Suprapubic skin (tissue), 4 donors: ENCODE measurements around the gene PSMD14. TPM values are rescaled to one million over a fixed set of nuclear protein-coding genes. Genes with fewer than 3 reads are reported as not detected.

ENCODE experiments used
- DNase-seq, 2 donors: peaks; one replicate each; pipeline ENCODE4 v3.0.0-alpha.2; 2019; ENCODE audit warnings: low spot score in 2 of 2
- H3K27ac ChIP-seq: fragments of 200-600 bp; sonication (generic); one replicate; pipeline ENCODE4 v1.5.1; 2019
- H3K27me3 ChIP-seq: fragments of 200-600 bp; sonication (generic); one replicate; pipeline ENCODE4 v1.5.1; 2019
- H3K36me3 ChIP-seq: fragments of 200-600 bp; sonication (generic); one replicate; pipeline ENCODE4 v1.5.1; 2019
- H3K4me1 ChIP-seq: fragments of 200-600 bp; sonication (generic); one replicate; pipeline ENCODE4 v1.5.1; 2019
- H3K4me3 ChIP-seq: fragments of 200-600 bp; sonication (generic); one replicate; pipeline ENCODE4 v1.5.1; 2019; ENCODE audit warnings: mild to moderate bottlenecking
- H3K9me3 ChIP-seq: fragments of 200-600 bp; sonication (generic); one replicate; pipeline ENCODE4 v1.5.1; 2019
- CTCF ChIP-seq, 2 donors: fragments of 200-600 bp in 1 of 2; fragments of 450-650 bp in 1 of 2; sonication (generic) in 1 of 2; IDR thresholded peaks; one replicate each; pipeline ENCODE4 v1.5.1; 2016 to 2019; ENCODE audit warnings: antibody characterized with exemption in 2 of 2, mild to moderate bottlenecking in 1 of 2, moderate library complexity in 1 of 2
- EP300 ChIP-seq: sonication (generic); formaldehyde crosslinking; IDR thresholded peaks from one replicate; pipeline ENCODE4 v1.6.1; 2017; ENCODE audit warnings: antibody characterized with exemption
- POLR2A ChIP-seq, 2 donors: fragments of 450-650 bp; IDR thresholded peaks; one replicate each; pipeline ENCODE4 v1.6.1; 2017; ENCODE audit warnings: antibody characterized with exemption in 2 of 2, mild to moderate bottlenecking in 2 of 2, moderate library complexity in 2 of 2
- POLR2AphosphoS5 ChIP-seq, 3 donors: sonication (generic); formaldehyde crosslinking; IDR thresholded peaks; one replicate each; pipeline ENCODE4 v1.6.1; 2017; ENCODE audit warnings: antibody characterized with exemption in 3 of 3
- WGBS: methylation state at CpG from one replicate; pipeline ENCODE4 v1.1.5; 2018; 5-methylcytosine and 5-hydroxymethylcytosine counted together
- total RNA-seq, 4 donors: library from RNA; depleted of rRNA; stranded (reverse); fragments of >200 nt; gene quantifications; one replicate each; pipeline ENCODE4 v1.1.0, GENCODE V29; 2016

Gene PSMD14
- total RNA-seq, 4 donors from 2014 or later, result 21.1 to 51.0 (median 50.1) TPM

DNA sequence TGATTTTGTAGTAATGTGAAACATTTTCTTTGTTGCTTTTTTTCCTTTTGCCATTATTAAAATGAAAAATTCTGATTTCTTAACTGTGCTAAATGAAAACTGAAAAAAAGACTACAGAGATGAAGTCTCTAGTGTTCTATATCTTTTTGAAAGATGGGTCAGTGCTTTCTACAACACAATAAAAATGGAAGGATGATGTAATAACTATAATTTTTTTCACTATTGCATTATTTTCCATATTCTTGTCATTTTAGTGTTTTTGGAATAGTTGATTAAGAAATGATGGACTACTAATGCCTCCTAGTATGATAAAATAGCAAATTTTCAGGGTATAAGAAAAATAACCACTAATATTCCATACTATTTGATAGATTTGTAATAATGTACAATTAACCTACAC is 7.2 kb downstream of the PSMD14 start:
- DNase-seq, result no peak
- Histone ChIP-seq H3K9me3 (no peaks in the 10 kb centered on the region), H3K4me1 (no peaks in the 10 kb centered on the region), H3K27me3 (no peaks in the 10 kb centered on the region), H3K4me3 (no peak overlapping the region), H3K36me3 (no peaks in the 10 kb centered on the region), H3K27ac (no peak overlapping the region)
- TF ChIP-seq POLR2AphosphoS5 (IDR thresholded peaks at IDR 0.05) (no peak), POLR2A (IDR thresholded peaks at IDR 0.05) (no peak), EP300 (no peak), CTCF (IDR thresholded peaks at IDR 0.05) (no peak)

GRCh38 chr2:161316701-161317100 is 8.5 kb downstream of the PSMD14 start:
- no peak for DNase-seq
- no peaks in the 10 kb centered on the region for H3K4me1 ChIP-seq
- H3K36me3 ChIP-seq, result peaks cover 3% of the 10 kb centered on the region
- no peaks in the 10 kb centered on the region for H3K9me3 ChIP-seq
- no peak overlapping the region for H3K4me3 ChIP-seq
- TF ChIP-seq CTCF (IDR thresholded peaks at IDR 0.05), result no peak
- no peak for TF ChIP-seq POLR2A (IDR thresholded peaks at IDR 0.05)
- TF ChIP-seq POLR2AphosphoS5 (IDR thresholded peaks at IDR 0.05), result no peak
- TF ChIP-seq EP300, result no peak
- no peak overlapping the region for H3K27ac ChIP-seq
- H3K27me3 ChIP-seq, result no peaks in the 10 kb centered on the region

GRCh38 chr2:161321944-161322648 is 13.9 kb downstream of the PSMD14 start:
- Histone ChIP-seq H3K27me3 (no peaks in the 10 kb centered on the region), H3K4me1 (no peaks in the 10 kb centered on the region), H3K36me3 (peaks cover 6% of the 10 kb centered on the region), H3K27ac (no peak overlapping the region), H3K9me3 (no peaks in the 10 kb centered on the region), H3K4me3 (no peak overlapping the region)
- TF ChIP-seq POLR2A (IDR thresholded peaks at IDR 0.05) (no peak), EP300 (no peak), CTCF (IDR thresholded peaks at IDR 0.05) (no peak), POLR2AphosphoS5 (IDR thresholded peaks at IDR 0.05) (no peak)
- DNase-seq, result no peak
- WGBS, result 91% methylated on average over 6 of the region's 6 CpGs

DNA sequence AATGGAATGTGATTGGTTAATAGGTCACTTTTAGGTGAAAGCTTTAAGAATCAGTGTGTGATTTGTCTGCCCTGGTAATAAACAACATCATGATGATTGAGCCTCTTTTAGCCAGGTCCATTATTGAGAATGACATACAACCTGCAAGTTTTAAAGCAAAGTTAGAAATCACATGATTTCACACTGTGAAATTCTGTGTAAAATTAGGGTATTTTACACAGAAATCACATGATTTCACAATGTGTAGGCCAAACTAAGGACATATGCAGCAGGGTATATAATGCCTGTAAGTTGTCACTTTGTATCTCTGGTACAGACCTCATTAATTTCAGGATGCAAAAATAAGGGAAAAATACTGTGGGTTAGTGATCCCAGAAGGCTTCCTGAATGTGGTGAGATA is 16.7 kb downstream of the PSMD14 start:
- Histone ChIP-seq H3K36me3 (peaks cover 8% of the 10 kb centered on the region), H3K27ac (no peak overlapping the region), H3K4me1 (no peaks in the 10 kb centered on the region), H3K27me3 (no peaks in the 10 kb centered on the region), H3K4me3 (no peak overlapping the region), H3K9me3 (no peaks in the 10 kb centered on the region)
- DNase-seq, result no peak
- no peak for TF ChIP-seq POLR2AphosphoS5 (IDR thresholded peaks at IDR 0.05)
- TF ChIP-seq EP300, result no peak
- TF ChIP-seq POLR2A (IDR thresholded peaks at IDR 0.05), result no peak
- no peak for TF ChIP-seq CTCF (IDR thresholded peaks at IDR 0.05)

DNA sequence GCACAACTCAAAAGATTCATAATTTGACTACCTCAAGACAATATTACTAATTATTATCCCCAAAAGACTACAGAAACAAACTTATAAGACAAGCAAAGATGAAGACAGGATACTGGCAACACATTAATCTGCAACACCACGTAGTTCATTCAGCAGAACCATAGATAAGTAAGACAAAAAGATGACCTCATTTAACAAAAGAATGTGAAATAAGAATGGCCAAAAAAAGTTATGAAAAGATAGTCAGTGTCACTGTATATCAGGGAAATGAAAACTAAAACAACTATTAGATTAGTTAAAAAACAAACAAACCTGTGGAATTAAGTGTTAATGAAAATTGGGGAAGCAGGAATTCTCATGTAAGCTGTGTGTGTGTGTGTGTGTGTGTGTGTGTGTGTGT is 19.4 kb downstream of the PSMD14 start:
- no peak overlapping the region for H3K27ac ChIP-seq
- H3K36me3 ChIP-seq, result peaks cover 3% of the 10 kb centered on the region
- DNase-seq, result no peak
- H3K27me3 ChIP-seq, result no peaks in the 10 kb centered on the region
- no peaks in the 10 kb centered on the region for H3K4me1 ChIP-seq
- H3K4me3 ChIP-seq, result no peak overlapping the region
- 74% methylated on average over 1 of the region's 1 CpG for WGBS
- no peaks in the 10 kb centered on the region for H3K9me3 ChIP-seq
- TF ChIP-seq CTCF (IDR thresholded peaks at IDR 0.05) (no peak), POLR2A (IDR thresholded peaks at IDR 0.05) (no peak), EP300 (no peak), POLR2AphosphoS5 (IDR thresholded peaks at IDR 0.05) (no peak)
